ENCODE data around the gene BAD.

- TF ChIP-seq POLR2A (IDR thresholded peaks at IDR 0.05) (no peak), CTCF (IDR thresholded peaks at IDR 0.05) (no peak)
Measured at GRCh38 chr11:64268893-64269539, 15.4 kb downstream of the BAD start.

Measured in body of pancreas (tissue), 4 donors.